GM21529 (cell line): ENCODE measurements around the gene TIRAP.

Experiments used
- ATAC-seq: cut with Tn5 transposase; IDR thresholded peaks from one replicate; pipeline ENCODE4 v1.9.1; 2021; ENCODE audit not compliant: unreplicated experiment

The TIRAP gene

GRCh38 chr11:126319374-126319740, 36.5 kb downstream of the TIRAP start:
- ATAC-seq = no peak

GRCh38 chr11:126322996-126323395, 40.1 kb downstream of the TIRAP start:
- ATAC-seq = no peak

GRCh38 chr11:126327281-126328000, 44.5 kb downstream of the TIRAP start:
- no peak for ATAC-seq

- ATAC-seq = no peak
Observed at GRCh38 chr11:126328001-126328390, 45.1 kb downstream of the TIRAP start.

GRCh38 chr11:126328444-126328843, 45.6 kb downstream of the TIRAP start:
- no peak for ATAC-seq

- ATAC-seq = no peak
Observed at GRCh38 chr11:126328938-126329643, 46.2 kb downstream of the TIRAP start.

- no peak for ATAC-seq
Observed at GRCh38 chr11:126329644-126330211, 46.8 kb downstream of the TIRAP start.

GRCh38 chr11:126331286-126331685, 48.4 kb downstream of the TIRAP start:
- ATAC-seq = no peak

GRCh38 chr11:126332221-126332711, 49.4 kb downstream of the TIRAP start:
- ATAC-seq = no peak

GRCh38 chr11:126333142-126333541, 50.2 kb downstream of the TIRAP start:
- ATAC-seq = no peak

- no peak for ATAC-seq
Observed at GRCh38 chr11:126334659-126335462, 52.0 kb downstream of the TIRAP start.

- no peak for ATAC-seq
Observed at GRCh38 chr11:126335463-126335760, 52.5 kb downstream of the TIRAP start.

- no peak for ATAC-seq
Observed at GRCh38 chr11:126336138-126336541, 53.2 kb downstream of the TIRAP start.

GRCh38 chr11:126336671-126337101, 53.8 kb downstream of the TIRAP start:
- no peak for ATAC-seq

- no peak for ATAC-seq
Observed at GRCh38 chr11:126337126-126337473, 54.2 kb downstream of the TIRAP start.

GRCh38 chr11:126337474-126338241, 54.8 kb downstream of the TIRAP start:
- no peak for ATAC-seq

- ATAC-seq = no peak
Observed at GRCh38 chr11:126338346-126339055, 55.6 kb downstream of the TIRAP start.

- ATAC-seq = no peak
Observed at GRCh38 chr11:126339073-126339862, 56.4 kb downstream of the TIRAP start.

GRCh38 chr11:126339863-126340434, 57.1 kb downstream of the TIRAP start:
- no peak for ATAC-seq
